Measurements from ENCODE around the gene ARNT2.

GRCh38 chr15:80429964-80430363 lies 25.8 kb downstream of the ARNT2 start:
- no peak for TF ChIP-seq ATF2 (CRISPR knock-in tag; IDR thresholded peaks at IDR 0.05; ENCODE audit: borderline replicate concordance, low read depth)
- TF ChIP-seq CTCF (IDR thresholded peaks at IDR 0.05) = no peak
- TF ChIP-seq ERG (CRISPR knock-in tag; IDR thresholded peaks at IDR 0.05) = no peak
- no peak for TF ChIP-seq CREB1 (CRISPR knock-in tag; IDR thresholded peaks at IDR 0.05)
- no peak for TF ChIP-seq JUN (CRISPR knock-in tag; IDR thresholded peaks at IDR 0.05)
- no peak for TF ChIP-seq ATF1 (CRISPR knock-in tag; IDR thresholded peaks at IDR 0.05)
